SU-DHL-6 (cell line): ENCODE measurements around the gene MYO1D.

ENCODE experiments used
- H2AFZ ChIP-seq: fragments of 200-600 bp; sonication (generic); 2 replicates; pipeline ENCODE4 v1.6.1; 2014; ENCODE audit warnings: low read depth, mild to moderate bottlenecking, moderate library complexity, mixed read lengths, antibody characterized with exemption, low read length; ENCODE audit not compliant: severe bottlenecking
- H3F3A ChIP-seq: fragments of 200-600 bp; shearing (Covaris generic); 2 replicates; pipeline ENCODE4 v1.6.0; 2016; ENCODE audit warnings: antibody characterized with exemption, mild to moderate bottlenecking; ENCODE audit not compliant: insufficient read depth
- H3K27ac ChIP-seq: fragments of 200-600 bp; sonication (generic); 2 replicates; pipeline ENCODE4 v1.5.1; 2016; ENCODE audit warnings: low read depth, mild to moderate bottlenecking, low read length, moderate library complexity, mixed read lengths
- H3K27me3 ChIP-seq: fragments of 200-600 bp; sonication (generic), shearing (Covaris generic); 2 replicates; pipeline ENCODE4 v1.6.0; 2014; ENCODE audit warnings: mild to moderate bottlenecking, low read length
- H3K36me3 ChIP-seq: fragments of 200-600 bp; sonication (generic); 2 replicates; pipeline ENCODE4 v1.6.1; 2014; ENCODE audit warnings: mild to moderate bottlenecking, low read length, mixed read lengths
- H3K4me2 ChIP-seq: fragments of 300-600, 200-600 bp; shearing (Covaris generic), sonication (generic); 2 replicates; pipeline ENCODE4 v1.6.0; 2014; ENCODE audit warnings: low read length, low read depth, mild to moderate bottlenecking; ENCODE audit not compliant: poor library complexity, severe bottlenecking
- H3K4me3 ChIP-seq: fragments of 200-600 bp; sonication (generic); 2 replicates; pipeline ENCODE4 v1.5.1; 2014; ENCODE audit warnings: antibody characterized with exemption, low read length, mild to moderate bottlenecking, mixed read lengths; ENCODE audit not compliant: insufficient read depth, poor library complexity, severe bottlenecking
- H3K79me2 ChIP-seq: fragments of 200-600 bp; sonication (generic); 2 replicates; pipeline ENCODE4 v1.6.1; 2014; ENCODE audit warnings: mild to moderate bottlenecking, low read length, moderate library complexity; ENCODE audit not compliant: insufficient read depth
- H3K9ac ChIP-seq: fragments of 200-600 bp; sonication (generic); 2 replicates; pipeline ENCODE4 v1.7.0; 2014; ENCODE audit warnings: mild to moderate bottlenecking, low read length
- H3K9me2 ChIP-seq: fragments of 200-600 bp; sonication (generic); replicated peaks from 2 replicates; pipeline ENCODE4 v1.6.1; 2014; ENCODE audit warnings: low read length; ENCODE audit not compliant: insufficient read depth
- H3K9me3 ChIP-seq: fragments of 200-600 bp; sonication (generic); 2 replicates; pipeline ENCODE4 v1.6.1; 2014; ENCODE audit warnings: low read length, mixed read lengths; ENCODE audit not compliant: insufficient read depth
- H4K20me1 ChIP-seq: fragments of 200-600 bp; sonication (generic); 2 replicates; pipeline ENCODE4 v1.6.1; 2014; ENCODE audit warnings: low read depth, mild to moderate bottlenecking, antibody characterized with exemption, low read length, moderate library complexity, mixed read lengths
- EZH2phosphoT487 ChIP-seq: fragments of 200-600 bp; sonication (generic), shearing (Covaris generic); conservative IDR thresholded peaks from 2 replicates; pipeline ENCODE4 v1.6.1; 2018; ENCODE audit warnings: mild to moderate bottlenecking, antibody characterized with exemption, low read length, moderate library complexity, mixed read lengths
- TF ChIP-seq, protein P1 (sequence below): fragments of 200-600 bp; sonication (generic); IDR thresholded peaks from one replicate; pipeline ENCODE4 v1.5.1; 2017; ENCODE audit warnings: antibody characterized with exemption, mild to moderate bottlenecking, low read length, moderate library complexity; ENCODE audit not compliant: insufficient read depth, poor library complexity, severe bottlenecking

Gene MYO1D

DNA sequence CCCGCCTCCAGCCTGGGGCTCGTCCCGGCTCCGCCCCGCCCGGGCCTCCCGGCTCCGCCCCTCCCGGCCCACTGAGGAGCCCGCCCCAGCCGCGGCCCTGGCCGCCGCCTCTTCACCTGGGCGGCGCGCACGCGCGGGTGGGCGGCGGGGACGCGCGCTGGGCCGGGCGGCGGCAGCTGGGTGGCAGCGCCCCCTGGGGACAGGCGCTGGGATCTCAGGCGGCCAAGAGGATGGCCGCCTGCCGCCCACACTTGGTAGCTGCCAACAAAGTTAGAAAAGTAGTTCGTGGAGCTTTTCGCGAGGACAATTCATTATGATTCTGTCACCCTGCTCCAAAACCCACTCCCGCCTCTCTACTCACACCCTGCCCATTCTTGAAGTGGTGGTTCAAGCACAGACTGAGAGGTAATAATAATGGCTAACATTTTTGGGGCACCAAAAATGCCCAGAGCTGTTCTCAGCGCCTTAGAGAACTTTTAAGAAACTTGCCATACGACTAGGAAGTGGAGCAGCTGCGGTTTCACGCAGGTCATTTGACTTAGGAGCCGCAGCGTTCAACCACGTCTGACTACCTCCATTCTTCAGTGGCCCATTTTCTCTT is 340 bp upstream of the MYO1D start:
- H3K36me3 ChIP-seq, result no peaks in the 10 kb centered on the region
- H3K9me3 ChIP-seq, result no peaks in the 10 kb centered on the region
- peak overlapping the region; percentile 60 for H3K4me3 ChIP-seq
- TF ChIP-seq, protein P1, sequence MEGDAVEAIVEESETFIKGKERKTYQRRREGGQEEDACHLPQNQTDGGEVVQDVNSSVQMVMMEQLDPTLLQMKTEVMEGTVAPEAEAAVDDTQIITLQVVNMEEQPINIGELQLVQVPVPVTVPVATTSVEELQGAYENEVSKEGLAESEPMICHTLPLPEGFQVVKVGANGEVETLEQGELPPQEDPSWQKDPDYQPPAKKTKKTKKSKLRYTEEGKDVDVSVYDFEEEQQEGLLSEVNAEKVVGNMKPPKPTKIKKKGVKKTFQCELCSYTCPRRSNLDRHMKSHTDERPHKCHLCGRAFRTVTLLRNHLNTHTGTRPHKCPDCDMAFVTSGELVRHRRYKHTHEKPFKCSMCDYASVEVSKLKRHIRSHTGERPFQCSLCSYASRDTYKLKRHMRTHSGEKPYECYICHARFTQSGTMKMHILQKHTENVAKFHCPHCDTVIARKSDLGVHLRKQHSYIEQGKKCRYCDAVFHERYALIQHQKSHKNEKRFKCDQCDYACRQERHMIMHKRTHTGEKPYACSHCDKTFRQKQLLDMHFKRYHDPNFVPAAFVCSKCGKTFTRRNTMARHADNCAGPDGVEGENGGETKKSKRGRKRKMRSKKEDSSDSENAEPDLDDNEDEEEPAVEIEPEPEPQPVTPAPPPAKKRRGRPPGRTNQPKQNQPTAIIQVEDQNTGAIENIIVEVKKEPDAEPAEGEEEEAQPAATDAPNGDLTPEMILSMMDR, result peak; percentile 40
- no peak for TF ChIP-seq EZH2phosphoT487
- H3K9me2 ChIP-seq, result no peaks in the 10 kb centered on the region
- H2AFZ ChIP-seq, result peak overlapping the region; percentile 78
- no peaks in the 10 kb centered on the region for H3F3A ChIP-seq
- peak overlapping the region; percentile 59 for H3K9ac ChIP-seq
- H4K20me1 ChIP-seq, result 0 out of 2 replicates have a peak, but pooled peaks cover 4% of the 10 kb centered on the region
- no peak overlapping the region for H3K27ac ChIP-seq
- peak overlapping the region; percentile 63 for H3K4me2 ChIP-seq
- H3K79me2 ChIP-seq, result no peaks in the 10 kb centered on the region
- no peaks in the 10 kb centered on the region for H3K27me3 ChIP-seq

DNA sequence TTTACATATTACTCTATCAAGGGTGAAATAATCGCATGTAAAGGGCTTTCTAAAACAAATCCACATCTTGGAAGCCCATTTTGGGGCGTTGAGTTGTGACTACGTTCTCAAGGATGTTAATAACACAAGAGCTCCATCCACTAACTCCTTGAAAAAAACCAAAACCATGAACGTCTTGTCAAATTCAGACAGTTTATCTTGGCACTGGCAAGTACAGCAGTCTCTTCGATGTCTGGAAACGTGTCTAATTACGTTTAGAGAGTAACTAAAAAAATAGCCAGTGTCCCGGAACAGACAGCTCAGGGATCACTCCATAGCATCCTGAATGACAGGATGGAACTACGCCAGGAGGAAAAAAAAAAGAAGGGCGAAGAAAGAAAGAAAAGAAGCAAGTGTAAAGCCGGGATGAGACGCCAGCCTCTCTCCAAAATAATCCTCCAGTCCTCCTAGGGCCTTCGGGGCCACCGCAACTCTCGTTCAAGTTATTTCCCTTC is 954 bp downstream of the MYO1D start:
- peak overlapping the region; percentile 60 for H3K4me3 ChIP-seq
- no peak overlapping the region for H3K27ac ChIP-seq
- peak overlapping the region; percentile 66 for H2AFZ ChIP-seq

DNA sequence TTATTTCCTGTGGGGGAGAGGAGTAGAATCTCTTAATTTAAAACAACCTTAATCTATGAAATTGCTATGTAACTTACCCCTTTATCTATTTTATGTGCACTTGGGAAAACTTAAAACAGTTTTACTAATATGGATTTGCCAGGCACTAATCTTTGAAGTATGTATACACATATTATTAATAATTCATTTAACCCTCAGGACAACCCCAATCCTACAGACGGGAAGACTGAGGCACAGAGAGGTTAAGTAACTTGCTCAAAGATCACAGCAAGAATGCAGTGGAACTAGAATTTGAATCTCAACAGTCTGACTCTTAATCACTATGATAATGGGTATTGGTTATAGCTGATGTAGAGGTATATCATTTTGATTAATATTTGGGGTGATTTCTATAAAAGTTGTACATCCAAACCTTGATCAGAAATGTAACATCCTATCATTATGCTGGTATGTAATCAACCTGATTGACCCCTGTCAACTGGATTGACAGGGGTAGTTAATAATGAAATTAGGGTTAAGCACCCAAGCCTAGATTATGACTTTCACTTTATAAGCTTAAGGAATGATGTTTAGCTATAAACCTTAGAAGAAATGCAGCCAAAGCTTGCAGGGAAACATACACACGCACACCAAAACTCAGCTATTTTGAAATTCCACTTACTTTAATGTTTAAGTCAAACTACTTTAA is 1.6 kb downstream of the MYO1D start:
- no peak overlapping the region for H3K27ac ChIP-seq
- H3K27me3 ChIP-seq, result no peaks in the 10 kb centered on the region
- H3K36me3 ChIP-seq, result no peaks in the 10 kb centered on the region
- no peaks in the 10 kb centered on the region for H3K79me2 ChIP-seq
- no peaks in the 10 kb centered on the region for H3F3A ChIP-seq
- peak overlapping the region; percentile 60 for H3K4me2 ChIP-seq
- H3K9me2 ChIP-seq, result no peaks in the 10 kb centered on the region
- no peaks in the 10 kb centered on the region for H3K9me3 ChIP-seq
- no peak for TF ChIP-seq EZH2phosphoT487
- TF ChIP-seq, protein P1, result no peak
- H3K9ac ChIP-seq, result no peak overlapping the region
- no peak overlapping the region for H3K4me3 ChIP-seq
- H4K20me1 ChIP-seq, result 0 out of 2 replicates have a peak, but pooled peaks cover 4% of the 10 kb centered on the region
- no peak overlapping the region for H2AFZ ChIP-seq

More for the DNA sequence above, 954 bp downstream of the MYO1D start:
- H3F3A ChIP-seq, result no peaks in the 10 kb centered on the region
- TF ChIP-seq, protein P1, result no peak
- TF ChIP-seq EZH2phosphoT487, result no peak
- H3K79me2 ChIP-seq, result no peaks in the 10 kb centered on the region
- H3K36me3 ChIP-seq, result no peaks in the 10 kb centered on the region
- H3K9me3 ChIP-seq, result no peaks in the 10 kb centered on the region
- 0 out of 2 replicates have a peak, but pooled peaks cover 4% of the 10 kb centered on the region for H4K20me1 ChIP-seq
- no peaks in the 10 kb centered on the region for H3K9me2 ChIP-seq
- H3K27me3 ChIP-seq, result no peaks in the 10 kb centered on the region
- peak overlapping the region; percentile 60 for H3K4me2 ChIP-seq
- peak overlapping the region; percentile 59 for H3K9ac ChIP-seq
